Activated naive CD8-positive, alpha-beta T cell (primary cell): ENCODE results near the gene TMEM80.
"Not testable (repeated sequence)": the region's sequence is repeated elsewhere in the genome, so short reads cannot be mapped to it uniquely, and the experiment has no call there.

Experiments used
- H3K27ac Mint-ChIP-seq: one replicate; pipeline ENCODE4 v1.8.0; 2021; ENCODE audit warnings: mixed read lengths
- H3K27me3 Mint-ChIP-seq: one replicate; pipeline ENCODE4 v1.8.0; 2021; ENCODE audit warnings: mixed read lengths
- H3K36me3 Mint-ChIP-seq: one replicate; pipeline ENCODE4 v1.8.0; 2021; ENCODE audit warnings: mixed read lengths
- H3K4me1 Mint-ChIP-seq: one replicate; pipeline ENCODE4 v1.8.0; 2021; ENCODE audit warnings: low read depth, mixed read lengths
- H3K4me3 Mint-ChIP-seq: one replicate; pipeline ENCODE4 v1.8.0; 2021; ENCODE audit warnings: mild to moderate bottlenecking, mixed read lengths
- H3K9me3 Mint-ChIP-seq: one replicate; pipeline ENCODE4 v1.8.0; 2021; ENCODE audit warnings: low read depth, mixed read lengths

The TMEM80 gene

DNA sequence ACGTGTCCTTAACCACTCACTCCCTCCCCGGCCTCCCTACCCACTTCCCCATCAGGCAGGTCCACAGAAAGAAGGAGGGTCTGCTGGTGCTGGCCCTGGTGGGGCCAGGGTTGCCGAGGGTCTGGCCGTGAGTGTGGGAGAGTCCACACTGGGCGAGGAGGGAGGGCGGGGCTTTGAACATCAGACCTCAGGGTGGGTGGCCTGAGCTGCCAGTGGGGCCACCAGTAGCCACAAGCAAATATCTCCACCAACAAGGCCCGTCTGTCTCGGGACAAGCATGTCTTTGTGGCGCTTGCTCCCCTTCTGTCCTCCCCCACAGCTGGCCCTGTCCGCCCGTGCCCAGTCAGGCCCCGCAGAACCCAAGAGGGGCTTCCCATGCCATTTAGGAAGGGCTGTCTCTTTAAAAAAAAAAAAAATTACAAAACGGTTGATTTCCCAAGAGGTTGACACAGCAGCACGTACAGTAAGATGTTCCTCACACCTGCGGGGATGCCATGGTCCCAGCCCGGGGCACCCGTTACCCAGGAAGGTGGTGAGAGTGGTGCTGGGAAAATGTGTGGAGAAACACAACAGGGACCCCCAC lies 34.0 kb downstream of the TMEM80 start:
- H3K27me3 Mint-ChIP-seq: no peaks in the 10 kb centered on the region
- no peak overlapping the region for H3K27ac Mint-ChIP-seq
- no peaks in the 10 kb centered on the region for H3K36me3 Mint-ChIP-seq
- peaks cover 6% of the 10 kb centered on the region for H3K4me1 Mint-ChIP-seq
- H3K9me3 Mint-ChIP-seq: no peaks in the 10 kb centered on the region
- H3K4me3 Mint-ChIP-seq: no peak overlapping the region

DNA sequence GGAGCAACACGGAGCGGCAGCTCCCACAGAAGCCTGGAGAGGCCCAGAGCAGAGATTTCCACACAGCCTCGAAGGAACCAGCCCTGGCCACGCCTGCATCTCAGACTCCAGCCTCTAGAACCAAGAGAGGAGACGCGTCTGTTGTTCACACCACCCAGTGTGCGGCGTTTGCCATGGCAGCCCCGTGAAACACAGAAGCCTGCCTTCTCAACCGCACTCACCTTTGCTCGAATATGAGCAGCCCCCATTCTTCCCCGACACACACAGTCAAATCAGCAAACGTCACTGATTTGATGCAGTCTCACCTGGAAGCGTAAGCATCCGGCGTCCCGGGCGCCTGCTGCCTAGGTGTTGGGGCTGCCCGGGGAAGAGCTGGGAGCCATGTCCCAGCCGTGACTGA lies 37.5 kb downstream of the TMEM80 start:
- no peak overlapping the region for H3K27ac Mint-ChIP-seq
- H3K36me3 Mint-ChIP-seq: no peaks in the 10 kb centered on the region
- peaks cover 14% of the 10 kb centered on the region for H3K4me1 Mint-ChIP-seq
- no peaks in the 10 kb centered on the region for H3K9me3 Mint-ChIP-seq
- H3K4me3 Mint-ChIP-seq: no peak overlapping the region
- no peaks in the 10 kb centered on the region for H3K27me3 Mint-ChIP-seq

DNA sequence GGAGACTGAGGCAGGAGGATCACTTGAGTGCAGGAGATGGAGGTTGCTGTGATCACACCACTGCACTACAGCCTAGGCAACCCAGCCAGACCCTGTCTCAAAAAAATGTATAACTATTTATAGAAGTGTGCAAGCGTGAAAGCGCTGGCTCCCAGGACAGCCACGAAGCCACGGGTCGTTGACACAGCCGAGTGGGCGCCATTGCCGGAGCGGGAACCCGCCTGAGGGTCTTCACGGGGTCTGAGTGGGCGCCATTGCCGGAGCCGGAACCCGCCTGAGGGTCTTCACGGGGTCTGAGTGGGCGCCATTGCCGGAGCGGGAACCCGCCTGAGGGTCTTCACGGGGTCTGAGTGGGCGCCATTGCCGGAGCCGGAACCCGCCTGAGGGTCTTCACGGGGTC lies 38.9 kb downstream of the TMEM80 start:
- not testable (repeated sequence) for H3K27me3 Mint-ChIP-seq, H3K27ac Mint-ChIP-seq, H3K36me3 Mint-ChIP-seq, H3K9me3 Mint-ChIP-seq, H3K4me3 Mint-ChIP-seq
- peaks cover 15% of the 10 kb centered on the region for H3K4me1 Mint-ChIP-seq

DNA sequence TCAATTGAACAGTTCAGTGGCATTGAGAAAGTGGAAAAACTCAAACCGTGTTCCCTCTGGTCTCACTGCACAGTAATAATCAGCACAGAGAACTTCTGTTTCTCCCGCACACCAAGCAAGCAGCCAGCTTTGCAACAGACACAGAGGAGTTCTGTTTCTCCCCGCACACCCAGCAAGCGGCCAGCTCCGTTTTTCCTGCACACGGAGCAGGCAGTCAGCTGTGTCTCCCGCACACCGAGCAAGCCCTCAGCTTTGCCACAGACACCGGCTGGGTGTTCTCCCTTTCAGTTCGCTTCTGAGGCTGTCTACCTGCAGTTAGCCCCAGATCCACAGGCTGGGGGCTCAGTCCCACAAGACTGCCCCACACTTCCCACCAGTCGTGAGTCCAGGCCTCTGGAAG lies 41.8 kb downstream of the TMEM80 start:
- Mint-ChIP-seq H3K27me3 (no peaks in the 10 kb centered on the region), H3K4me1 (peaks cover 15% of the 10 kb centered on the region), H3K27ac (no peak overlapping the region), H3K9me3 (no peaks in the 10 kb centered on the region), H3K36me3 (no peaks in the 10 kb centered on the region), H3K4me3 (peak overlapping the region; percentile 25)

DNA sequence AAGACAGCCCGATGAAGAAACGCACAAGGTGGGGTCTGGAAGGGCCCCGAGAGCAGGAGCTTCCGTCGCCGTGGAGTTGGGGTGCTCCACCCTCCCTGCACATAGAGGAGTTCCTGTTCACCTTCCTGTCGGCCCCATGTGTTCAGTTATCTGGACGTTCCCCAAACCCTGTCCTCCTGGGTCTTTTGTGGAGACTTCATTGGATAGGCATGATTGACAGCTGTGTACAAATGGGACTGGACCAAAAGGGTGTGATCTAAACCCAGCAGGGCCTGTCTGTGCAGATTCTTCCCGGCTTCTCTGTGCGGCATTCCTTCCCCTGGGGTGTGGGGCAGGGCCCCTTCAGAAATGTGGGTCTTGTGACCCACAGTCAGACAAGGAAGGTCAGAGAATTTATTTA lies 42.3 kb downstream of the TMEM80 start:
- H3K4me1 Mint-ChIP-seq: peaks cover 15% of the 10 kb centered on the region
- not testable (repeated sequence) for H3K9me3 Mint-ChIP-seq, H3K27ac Mint-ChIP-seq, H3K36me3 Mint-ChIP-seq, H3K27me3 Mint-ChIP-seq
- H3K4me3 Mint-ChIP-seq: peak overlapping the region; percentile 25

DNA sequence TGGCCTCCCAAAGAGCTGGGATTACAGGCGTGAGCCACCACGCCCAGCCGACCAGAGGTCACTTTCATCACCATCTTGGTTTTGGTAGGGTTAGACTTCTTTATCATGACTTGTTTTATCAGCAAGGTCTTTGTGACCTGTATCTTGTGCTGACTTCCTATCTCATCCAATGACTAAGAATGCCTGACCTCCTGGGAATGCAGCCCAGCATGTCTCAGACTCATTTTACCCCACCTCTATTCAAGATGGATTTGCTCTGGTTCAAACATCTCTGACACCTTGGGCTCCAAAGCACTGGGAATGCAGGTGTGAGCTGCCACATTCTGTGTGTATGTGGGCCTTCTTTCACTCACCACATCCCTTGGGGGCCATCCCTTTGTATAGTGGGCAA lies 46.5 kb downstream of the TMEM80 start:
- Mint-ChIP-seq H3K27ac (no peak overlapping the region), H3K27me3 (no peaks in the 10 kb centered on the region), H3K36me3 (no peaks in the 10 kb centered on the region), H3K9me3 (no peaks in the 10 kb centered on the region), H3K4me3 (no peak overlapping the region), H3K4me1 (peaks cover 14% of the 10 kb centered on the region)

DNA sequence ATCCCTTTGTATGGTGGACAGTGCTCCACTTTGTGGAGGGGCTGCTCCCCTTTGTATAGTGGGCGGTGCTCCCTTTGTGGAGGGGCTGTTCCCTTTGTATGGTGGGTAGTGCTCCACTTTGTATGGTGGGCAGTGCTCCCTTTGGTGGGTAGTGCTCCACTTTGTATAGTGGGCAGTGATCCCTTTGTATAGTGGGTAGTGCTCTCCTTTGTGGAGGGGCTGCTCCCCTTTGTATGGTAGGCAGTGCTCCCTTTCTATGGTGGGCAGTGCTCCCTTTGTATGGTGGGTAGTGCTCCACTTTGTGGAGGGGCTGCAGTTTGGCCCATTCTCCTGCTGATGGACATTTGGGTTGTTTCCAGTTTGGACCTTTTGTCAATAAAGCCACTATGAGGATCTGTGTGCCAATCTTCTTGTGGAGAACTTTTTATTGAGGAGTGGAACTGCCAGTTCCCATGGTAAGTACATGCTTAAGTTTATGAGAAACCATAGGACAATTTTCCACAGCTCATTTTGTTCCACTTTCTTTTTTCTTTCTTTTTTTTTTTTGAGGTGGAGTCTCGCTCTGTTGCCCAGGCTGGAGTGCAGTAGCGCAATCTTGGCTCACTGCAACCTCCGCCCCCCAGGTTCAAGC lies 47.1 kb downstream of the TMEM80 start:
- Mint-ChIP-seq H3K9me3 (no peaks in the 10 kb centered on the region), H3K27me3 (no peaks in the 10 kb centered on the region), H3K4me1 (peaks cover 8% of the 10 kb centered on the region), H3K36me3 (no peaks in the 10 kb centered on the region), H3K4me3 (no peak overlapping the region), H3K27ac (no peak overlapping the region)

DNA sequence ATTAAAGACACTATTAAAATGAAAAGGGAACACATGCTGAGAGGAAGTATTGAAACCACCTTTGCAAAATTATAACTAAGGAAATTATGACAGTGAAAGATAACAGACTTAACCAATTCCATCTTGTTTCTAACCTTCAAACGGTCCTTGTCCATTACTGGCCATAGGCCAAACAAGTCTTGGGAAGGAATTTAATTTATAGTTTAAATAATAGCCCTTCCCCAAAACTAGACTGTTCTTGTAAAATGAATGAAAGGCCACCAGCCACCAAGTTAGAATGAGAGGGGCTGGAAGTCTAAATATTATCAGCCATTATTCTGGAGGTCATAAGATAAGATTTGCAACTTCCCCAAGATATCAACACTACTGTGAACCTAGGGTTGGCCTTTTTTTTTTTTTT lies 49.8 kb downstream of the TMEM80 start:
- H3K36me3 Mint-ChIP-seq: no peaks in the 10 kb centered on the region
- no peaks in the 10 kb centered on the region for H3K27me3 Mint-ChIP-seq
- no peaks in the 10 kb centered on the region for H3K9me3 Mint-ChIP-seq
- no peak overlapping the region for H3K27ac Mint-ChIP-seq
- H3K4me1 Mint-ChIP-seq: peaks cover 14% of the 10 kb centered on the region
- H3K4me3 Mint-ChIP-seq: peak overlapping the region; percentile 20

DNA sequence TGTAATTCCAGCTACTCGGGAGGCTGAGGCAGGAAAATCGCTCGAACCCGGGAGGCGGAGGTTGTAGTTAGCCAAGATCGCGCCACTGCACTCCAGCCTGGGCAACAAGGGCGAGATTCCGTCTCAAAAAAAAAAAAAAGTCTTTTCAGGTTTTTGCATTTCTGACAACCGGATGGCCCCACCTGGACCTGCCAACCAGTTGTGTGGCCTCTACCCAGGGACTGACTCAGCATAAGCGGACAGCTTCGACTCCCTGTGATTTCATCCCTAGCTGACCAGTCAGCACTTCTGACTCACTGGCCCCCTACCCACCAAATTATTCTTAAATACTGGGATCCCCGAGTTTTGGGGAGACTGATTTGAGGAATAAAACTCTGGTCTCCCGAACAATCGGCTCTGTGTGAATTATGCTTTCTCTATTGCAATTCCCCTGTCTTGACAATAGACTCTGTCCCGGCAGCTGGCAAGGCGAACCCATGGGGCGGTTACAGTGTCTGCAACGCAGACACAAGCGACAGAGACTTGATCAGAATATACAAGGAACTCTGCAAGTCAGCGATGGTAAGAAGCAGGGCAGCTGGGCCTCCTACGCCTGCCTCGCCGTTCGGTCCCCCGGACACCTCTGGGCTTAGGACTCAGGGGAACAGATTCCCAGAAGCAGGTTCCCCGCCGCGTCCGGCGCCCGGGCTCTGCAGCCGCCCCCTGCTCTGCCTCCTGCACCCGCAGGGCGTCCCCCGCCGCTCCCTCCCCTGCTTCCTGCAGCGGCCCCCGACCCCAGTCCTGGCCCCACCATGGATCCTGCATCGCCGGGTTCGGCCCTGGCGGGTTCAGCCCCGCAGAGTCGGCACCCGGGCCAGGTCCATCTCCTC lies 50.9 kb downstream of the TMEM80 start:
- peak overlapping the region; percentile 54 for H3K27ac Mint-ChIP-seq
- no peaks in the 10 kb centered on the region for H3K36me3 Mint-ChIP-seq
- peak overlapping the region; percentile 86 for H3K4me3 Mint-ChIP-seq
- H3K9me3 Mint-ChIP-seq: no peaks in the 10 kb centered on the region
- H3K27me3 Mint-ChIP-seq: no peaks in the 10 kb centered on the region
- H3K4me1 Mint-ChIP-seq: peaks cover 14% of the 10 kb centered on the region

DNA sequence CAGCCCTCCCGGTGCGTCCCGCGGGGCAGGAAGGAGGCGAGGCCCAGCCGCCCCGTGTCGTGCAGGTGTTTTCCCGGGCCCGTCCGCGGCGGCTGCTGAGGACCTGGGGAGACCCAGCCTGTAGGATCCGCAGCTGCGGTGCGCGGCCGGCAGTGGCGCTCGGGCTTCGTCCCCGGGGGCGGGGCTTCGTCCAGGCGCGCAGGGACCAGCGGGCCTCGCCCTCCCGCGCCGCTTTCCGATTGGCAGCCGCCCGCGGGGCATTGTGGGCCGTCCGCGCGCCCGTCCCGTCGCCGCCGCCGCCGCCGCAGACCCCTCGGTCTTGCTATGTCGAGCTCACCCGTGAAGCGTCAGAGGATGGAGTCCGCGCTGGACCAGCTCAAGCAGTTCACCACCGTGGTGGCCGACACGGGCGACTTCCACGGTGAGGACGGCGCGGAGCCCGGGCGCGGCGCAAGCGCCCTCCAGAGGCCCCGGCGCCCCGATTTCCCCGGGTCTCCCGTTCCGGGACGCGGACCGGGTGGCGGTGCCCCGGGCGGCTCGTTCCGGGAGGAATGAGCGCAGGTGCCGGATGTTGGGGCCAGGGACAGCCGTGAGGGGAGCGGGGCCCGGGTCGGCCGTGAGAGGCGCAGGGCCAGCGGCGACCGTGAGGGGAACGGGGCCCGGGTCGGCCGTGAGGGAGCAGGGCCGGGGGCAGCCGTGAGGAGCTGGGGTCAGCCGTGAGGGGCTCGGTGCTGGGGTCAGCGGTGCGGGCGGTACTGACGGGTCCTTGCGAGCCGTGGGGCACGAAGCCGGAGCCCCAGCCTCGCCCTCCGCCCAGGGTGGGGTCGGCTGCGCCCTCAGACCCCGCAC lies 51.8 kb downstream of the TMEM80 start, which contains the start of gene TALDO1:
Gene TALDO1 (plus strand): TSS at position 307 of the 849 bp plus-strand sequence. CDS start 18 bp downstream, at position 325.
- peak within 1 kb of the TSS; percentile 90 for H3K4me3 Mint-ChIP-seq
- peaks cover 14% of the 10 kb centered on the region for H3K4me1 Mint-ChIP-seq
- H3K9me3 Mint-ChIP-seq: no peaks in the 10 kb centered on the region
- H3K27me3 Mint-ChIP-seq: no peaks in the 10 kb centered on the region
- H3K36me3 Mint-ChIP-seq: no peaks in the 10 kb centered on the region
- H3K27ac Mint-ChIP-seq: peak within 1 kb of the TSS; percentile 89

DNA sequence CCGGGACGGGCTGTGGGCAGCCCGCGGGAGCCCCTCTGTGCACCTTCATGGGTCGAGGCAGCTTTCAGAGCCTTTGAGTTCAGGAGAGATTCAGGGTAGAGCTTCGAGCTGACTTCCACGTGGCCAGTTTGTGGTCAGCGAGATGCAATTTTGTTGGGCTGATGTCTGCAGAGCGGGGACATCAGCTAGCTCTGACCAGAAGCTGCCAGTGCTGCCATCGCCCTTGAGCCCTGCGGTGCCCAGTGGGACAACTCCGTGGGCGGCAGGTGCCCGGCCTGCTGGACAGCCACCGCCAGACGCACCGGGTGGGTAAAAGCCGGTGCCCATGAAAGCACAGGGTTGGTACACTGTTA lies 52.4 kb downstream of the TMEM80 start:
- H3K27ac Mint-ChIP-seq: peak overlapping the region; percentile 89
- H3K27me3 Mint-ChIP-seq: no peaks in the 10 kb centered on the region
- peaks cover 14% of the 10 kb centered on the region for H3K4me1 Mint-ChIP-seq
- H3K4me3 Mint-ChIP-seq: peak overlapping the region; percentile 90
- H3K36me3 Mint-ChIP-seq: no peaks in the 10 kb centered on the region
- H3K9me3 Mint-ChIP-seq: no peaks in the 10 kb centered on the region

DNA sequence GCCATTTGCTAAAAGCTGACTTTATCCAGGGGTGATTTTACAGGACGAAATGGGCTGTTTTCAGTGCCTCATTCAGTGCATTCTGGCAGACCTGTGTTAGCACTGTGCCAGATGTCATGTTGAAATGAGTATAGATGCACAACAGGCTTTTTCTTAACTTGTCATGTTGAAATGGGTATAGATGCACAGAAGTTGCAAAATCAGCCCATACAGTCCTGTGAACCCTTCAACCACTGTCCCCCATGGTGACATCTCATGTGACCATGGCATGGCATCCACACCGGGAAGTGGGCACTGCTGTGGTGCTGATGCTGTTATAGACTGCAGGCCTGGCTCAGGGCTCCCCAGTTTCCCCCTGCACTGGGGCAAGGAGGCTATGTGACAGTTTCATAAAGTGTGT lies 54.1 kb downstream of the TMEM80 start:
- peaks cover 14% of the 10 kb centered on the region for H3K4me1 Mint-ChIP-seq
- peak overlapping the region; percentile 28 for H3K27ac Mint-ChIP-seq
- no peaks in the 10 kb centered on the region for H3K36me3 Mint-ChIP-seq
- H3K4me3 Mint-ChIP-seq: peak overlapping the region; percentile 78
- no peaks in the 10 kb centered on the region for H3K27me3 Mint-ChIP-seq
- H3K9me3 Mint-ChIP-seq: no peaks in the 10 kb centered on the region
